Gastrocnemius medialis (tissue), 4 donors: ENCODE results near the gene MACROD1. TPM values are rescaled to one million over a fixed set of nuclear protein-coding genes. Genes with fewer than 3 reads are reported as not detected.
A peak's percentile ranks its signal among the peaks of the same experiment; 100 is the strongest.

ENCODE experiments used
- ATAC-seq, 2 donors: fragments of 150-250 bp; one replicate each; pipeline ENCODE4 v1.9.1; 2016
- DNase-seq, 2 donors: peaks; one replicate each; pipeline ENCODE4 v3.0.0-alpha.2; 2019
- H3K27ac ChIP-seq, 4 donors: fragments of 200-600 bp; sonication (generic); 1 replicate in 1 of 4; 2 replicates in 3 of 4; pipeline ENCODE4 v1.5.1; 2016 to 2018; ENCODE audit warnings: mild to moderate bottlenecking in 2 of 4, moderate library complexity in 1 of 4
- H3K27me3 ChIP-seq, 3 donors: fragments of 200-600 bp; sonication (generic) in 2 of 3; 1 replicate in 1 of 3; 2 replicates in 2 of 3; pipeline versions ENCODE4 v1.5.1 to v1.6.0; 2016 to 2019; ENCODE audit warnings: mild to moderate bottlenecking in 1 of 3, moderate library complexity in 1 of 3
- H3K36me3 ChIP-seq, 2 donors: fragments of 200-600 bp; sonication (generic) in 1 of 2; one replicate each; pipeline ENCODE4 v1.5.1; 2017 to 2018
- H3K4me1 ChIP-seq, 2 donors: fragments of 200-600 bp; sonication (generic) in 1 of 2; one replicate each; pipeline ENCODE4 v1.5.1; 2016 to 2017; ENCODE audit warnings: mild to moderate bottlenecking in 2 of 2
- H3K4me3 ChIP-seq, 4 donors: fragments of 200-600 bp; sonication (generic) in 3 of 4; 1 replicate in 1 of 4; 2 replicates in 3 of 4; pipeline ENCODE4 v1.5.1; 2016 to 2019; ENCODE audit warnings: mild to moderate bottlenecking in 2 of 4
- H3K9me3 ChIP-seq, 3 donors: fragments of 200-600 bp; sonication (generic) in 2 of 3; 1 replicate in 1 of 3; 2 replicates in 2 of 3; pipeline ENCODE4 v1.5.1; 2016 to 2019
- POLR2A ChIP-seq, 2 donors: fragments of 450-650 bp; IDR thresholded peaks; one replicate each; pipeline ENCODE4 v1.6.1; 2017; ENCODE audit warnings: antibody characterized with exemption in 2 of 2, mild to moderate bottlenecking in 2 of 2, moderate library complexity in 2 of 2
- in situ Hi-C, 4 donors: fragments of 200-750 bp; cut with MboI; loops; one replicate each; pipeline versions ENCODE4 v1.15.0 to v1.8.0; 2017; ENCODE audit warnings: low sequenced_read_pairs in 4 of 4
- intact Hi-C: fragments of 100-400 bp; cut with DNase I; formaldehyde crosslinking; loops from one replicate; pipeline ENCODE4 v1.15.1; 2023; ENCODE audit warnings: low total_unique reads
- total RNA-seq, 4 donors: library from RNA; depleted of rRNA; stranded (reverse); fragments of >200 nt; gene quantifications; one replicate each; pipeline versions ENCODE4 v1.1.0 to v1.2.3, GENCODE V29; 2016
- TF ChIP-seq, protein P1 (sequence below), 5 experiments: fragments of 450-650 bp in 3 of 5; fragments of 200-600 bp in 2 of 5; sonication (generic) in 2 of 5; IDR thresholded peaks in 4 of 5; conservative IDR thresholded peaks in 1 of 5; 1 replicate in 4 of 5; 2 replicates in 1 of 5; pipeline ENCODE4 v1.5.1; 2016 to 2019; ENCODE audit warnings: antibody characterized with exemption in 5 of 5, mild to moderate bottlenecking in 3 of 5, moderate library complexity in 3 of 5

Gene MACROD1
- total RNA-seq, 4 donors from 2014 or later: 162 to 308 (median 205) TPM

GRCh38 chr11:64092761-64093136, 73.2 kb downstream of the MACROD1 start:
- Histone ChIP-seq H3K27ac (peak overlapping the region in 1 of 4 donors; percentile 74), H3K4me3 (no peak overlapping the region), H3K36me3 (no peaks in the 10 kb centered on the region), H3K9me3 (no peaks in the 10 kb centered on the region), H3K27me3 (no peaks in the 10 kb centered on the region), H3K4me1 (peaks cover 65 to 90% of the 10 kb centered on the region in 2 donors)
- ATAC-seq: no peak
- no peak for DNase-seq
- in situ Hi-C loops (no loop called here), intact Hi-C loops (no loop called here)
- TF ChIP-seq, protein P1, sequence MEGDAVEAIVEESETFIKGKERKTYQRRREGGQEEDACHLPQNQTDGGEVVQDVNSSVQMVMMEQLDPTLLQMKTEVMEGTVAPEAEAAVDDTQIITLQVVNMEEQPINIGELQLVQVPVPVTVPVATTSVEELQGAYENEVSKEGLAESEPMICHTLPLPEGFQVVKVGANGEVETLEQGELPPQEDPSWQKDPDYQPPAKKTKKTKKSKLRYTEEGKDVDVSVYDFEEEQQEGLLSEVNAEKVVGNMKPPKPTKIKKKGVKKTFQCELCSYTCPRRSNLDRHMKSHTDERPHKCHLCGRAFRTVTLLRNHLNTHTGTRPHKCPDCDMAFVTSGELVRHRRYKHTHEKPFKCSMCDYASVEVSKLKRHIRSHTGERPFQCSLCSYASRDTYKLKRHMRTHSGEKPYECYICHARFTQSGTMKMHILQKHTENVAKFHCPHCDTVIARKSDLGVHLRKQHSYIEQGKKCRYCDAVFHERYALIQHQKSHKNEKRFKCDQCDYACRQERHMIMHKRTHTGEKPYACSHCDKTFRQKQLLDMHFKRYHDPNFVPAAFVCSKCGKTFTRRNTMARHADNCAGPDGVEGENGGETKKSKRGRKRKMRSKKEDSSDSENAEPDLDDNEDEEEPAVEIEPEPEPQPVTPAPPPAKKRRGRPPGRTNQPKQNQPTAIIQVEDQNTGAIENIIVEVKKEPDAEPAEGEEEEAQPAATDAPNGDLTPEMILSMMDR (IDR thresholded peaks at IDR 0.05 in 4 of 5, conservative IDR thresholded peaks at IDR 0.05 in 1 of 5): no peak
- no peak for TF ChIP-seq POLR2A (IDR thresholded peaks at IDR 0.05)

DNA sequence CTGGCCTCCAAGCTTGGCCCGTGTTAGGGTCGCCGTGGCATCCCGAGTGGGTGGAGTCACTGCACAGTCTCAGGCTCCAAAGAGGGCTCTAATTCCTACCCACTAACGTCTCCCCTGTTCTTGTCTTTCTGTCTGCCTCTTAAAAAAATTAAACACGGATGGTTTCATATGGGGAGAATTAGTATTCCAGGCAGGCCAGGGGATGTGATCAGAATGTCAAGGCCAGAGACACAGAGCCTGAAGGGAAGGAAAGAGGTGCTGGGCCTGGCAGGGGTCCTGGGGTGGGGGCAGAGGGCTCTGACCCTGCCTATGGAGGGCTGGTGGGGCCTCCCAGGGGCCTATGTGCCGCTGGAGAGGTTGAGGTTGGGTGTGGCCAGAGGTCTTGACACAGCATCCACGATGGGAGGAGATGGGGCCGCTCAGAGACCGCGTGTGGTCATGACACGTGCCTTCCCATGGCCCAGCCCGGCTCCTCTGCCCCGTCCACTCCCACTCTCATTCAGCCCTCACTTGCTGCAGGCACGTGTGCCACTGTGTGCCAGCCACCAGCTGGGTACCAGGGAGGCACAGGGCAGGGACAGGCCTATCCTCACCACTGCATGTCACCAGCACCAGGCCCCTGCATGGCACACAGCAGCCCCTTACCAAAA, 73.7 kb downstream of the MACROD1 start:
- DNase-seq: no peak
- no peaks in the 10 kb centered on the region for H3K9me3 ChIP-seq
- peaks cover 67 to 94% of the 10 kb centered on the region in 2 donors for H3K4me1 ChIP-seq
- in situ Hi-C loops: no loop called here
- H3K4me3 ChIP-seq: no peak overlapping the region
- no peaks in the 10 kb centered on the region for H3K27me3 ChIP-seq
- H3K27ac ChIP-seq: no peak overlapping the region
- intact Hi-C loops: no loop called here
- no peak for ATAC-seq
- no peak for TF ChIP-seq POLR2A (IDR thresholded peaks at IDR 0.05)
- TF ChIP-seq, protein P1 (IDR thresholded peaks at IDR 0.05 in 4 of 5, conservative IDR thresholded peaks at IDR 0.05 in 1 of 5): no peak
- H3K36me3 ChIP-seq: no peaks in the 10 kb centered on the region

DNA sequence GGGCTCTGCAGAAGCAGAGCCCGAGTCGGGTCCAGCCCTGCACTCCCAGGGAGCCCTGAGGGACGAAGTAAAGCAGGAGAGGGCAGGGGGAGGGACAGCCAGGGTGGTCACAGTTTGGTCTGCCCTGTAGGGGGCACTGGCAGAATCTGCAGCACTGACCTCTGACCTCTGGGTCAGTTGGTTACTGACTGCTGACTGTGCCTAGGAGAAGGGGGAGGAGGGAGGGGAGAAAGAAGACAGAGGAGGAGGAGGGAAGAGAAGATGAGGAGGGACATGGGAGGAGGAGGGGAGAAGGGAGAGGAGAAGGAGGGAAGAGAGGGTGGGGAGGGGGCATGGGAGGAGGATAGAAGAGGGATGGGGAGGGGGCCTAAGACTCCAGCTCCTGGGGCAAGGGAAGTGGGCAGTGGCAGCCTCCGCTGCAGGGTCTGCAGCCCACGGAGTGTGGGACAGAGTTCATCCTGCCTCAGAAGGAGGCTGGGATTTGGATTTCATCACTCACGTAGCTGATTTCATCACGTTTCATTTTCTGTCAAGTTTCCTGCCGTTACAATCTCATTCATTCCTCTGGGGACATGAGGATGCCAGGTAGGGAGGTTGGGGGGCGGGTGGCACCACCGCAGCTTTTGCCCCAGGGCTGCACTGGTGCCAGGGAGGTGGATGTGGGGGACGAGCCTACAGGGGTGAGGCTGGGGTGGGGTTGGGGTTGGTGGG, 75.0 kb downstream of the MACROD1 start:
- intact Hi-C loops: no loop called here
- TF ChIP-seq, protein P1 (IDR thresholded peaks at IDR 0.05 in 4 of 5, conservative IDR thresholded peaks at IDR 0.05 in 1 of 5): no peak
- TF ChIP-seq POLR2A (IDR thresholded peaks at IDR 0.05): no peak
- H3K27ac ChIP-seq: no peak overlapping the region
- no peak overlapping the region for H3K4me3 ChIP-seq
- ATAC-seq (no peak), DNase-seq (no peak)
- H3K9me3 ChIP-seq: no peaks in the 10 kb centered on the region
- H3K4me1 ChIP-seq: peaks cover 71 to 93% of the 10 kb centered on the region in 2 donors
- in situ Hi-C loops: no loop called here
- no peaks in the 10 kb centered on the region for H3K27me3 ChIP-seq
- H3K36me3 ChIP-seq: no peaks in the 10 kb centered on the region

GRCh38 chr11:64089915-64090805, 75.8 kb downstream of the MACROD1 start:
- Histone ChIP-seq H3K36me3 (no peaks in the 10 kb centered on the region), H3K27ac (no peak overlapping the region), H3K4me1 (peaks cover 65 to 85% of the 10 kb centered on the region in 2 donors), H3K9me3 (no peaks in the 10 kb centered on the region), H3K4me3 (no peak overlapping the region), H3K27me3 (no peaks in the 10 kb centered on the region)
- DNase-seq (no peak), ATAC-seq (no peak)
- intact Hi-C loops: loop anchor here (5.0 kb wide), 1 partner anchor 62 kb away; no protein-coding TSS in a partner anchor
- TF ChIP-seq, protein P1 (IDR thresholded peaks at IDR 0.05 in 4 of 5, conservative IDR thresholded peaks at IDR 0.05 in 1 of 5): no peak
- no peak for TF ChIP-seq POLR2A (IDR thresholded peaks at IDR 0.05)
- in situ Hi-C loops: no loop called here
